ENCODE measurements around the gene MUC5AC. TPM values are rescaled to one million over a fixed set of nuclear protein-coding genes. Genes with fewer than 3 reads are reported as not detected.

Gene MUC5AC
- polyA plus RNA-seq, 1 donor (not counting 4 experiments of a cell fraction or from before 2014, with no cell fraction given), result not detected

DNA sequence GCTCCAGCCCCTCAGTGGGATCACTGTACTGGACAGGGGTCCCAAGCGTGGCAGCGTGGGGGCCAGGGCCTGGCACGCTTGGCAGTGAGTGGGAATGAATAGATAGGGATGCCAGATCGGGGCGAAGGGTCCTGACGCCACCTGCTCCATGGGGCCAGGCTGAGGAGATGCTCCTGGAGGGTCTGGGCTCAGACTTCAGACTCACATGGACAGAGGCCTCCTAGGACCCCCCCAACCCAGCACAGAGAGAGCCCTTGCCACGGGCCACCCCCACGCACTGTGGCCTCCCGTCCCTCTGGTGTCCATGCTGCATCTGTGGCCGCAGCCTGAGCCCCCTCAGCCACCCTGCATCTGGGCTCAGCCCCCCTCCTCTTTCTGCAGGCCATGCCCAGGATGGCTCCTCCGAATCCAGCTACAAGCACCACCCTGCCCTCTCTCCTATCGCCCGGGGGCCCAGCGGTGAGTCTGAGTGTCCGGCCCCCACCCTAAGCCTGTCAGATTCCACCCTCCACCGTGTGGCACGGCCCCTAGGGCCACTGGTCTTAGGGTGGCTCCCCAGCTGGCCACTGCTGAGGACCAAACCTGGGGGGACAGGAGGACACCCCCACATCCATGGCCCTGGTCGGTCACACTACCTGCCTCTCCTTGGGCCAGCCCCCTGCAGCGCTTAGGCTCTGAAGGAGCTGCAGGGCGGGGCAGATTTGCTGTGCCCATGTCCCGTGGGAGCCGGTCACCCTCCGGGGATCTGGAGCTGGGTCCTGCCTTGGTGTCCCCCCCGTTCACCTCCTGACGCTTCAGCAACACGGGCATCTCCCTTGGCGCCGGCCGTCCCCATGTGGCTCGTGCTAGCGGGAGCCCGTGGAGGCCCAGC lies 2.7 kb downstream of the MUC5AC start:
- Histone ChIP-seq H3K4me1 (ENCODE audit: control insufficient read depth, extremely low read depth, insufficient read depth, low read length) (no peaks in the 10 kb centered on the region), H3K4me2 (ENCODE audit: control insufficient read depth, extremely low read depth, insufficient read depth, low read depth, low read length) (no peak overlapping the region), H3K9me1 (ENCODE audit: control insufficient read depth, extremely low read depth, insufficient read depth, low read length) (no peaks in the 10 kb centered on the region), H3K79me2 (ENCODE audit: control insufficient read depth, insufficient read depth, low read length) (no peaks in the 10 kb centered on the region), H3K9me3 (ENCODE audit: control insufficient read depth, low read depth, low read length) (no peaks in the 10 kb centered on the region), H3K36me3 (ENCODE audit: control insufficient read depth in 2 of 2, extremely low read depth in 1 of 2, insufficient read depth in 2 of 2, low read length in 2 of 2) (no peaks in the 10 kb centered on the region), H2AFZ (ENCODE audit: control insufficient read depth, low read length) (no peak overlapping the region), H3K27ac (ENCODE audit: control insufficient read depth, insufficient read depth, low read length) (no peak overlapping the region), H4K20me1 (ENCODE audit: control insufficient read depth, extremely low read depth, insufficient read depth, low read length) (no peaks in the 10 kb centered on the region), H3K9ac (ENCODE audit: control insufficient read depth, extremely low read depth, insufficient read depth, low read length) (no peak overlapping the region), H3K27me3 (ENCODE audit: control insufficient read depth, extremely low read depth, insufficient read depth, low read length) (no peaks in the 10 kb centered on the region), H3K4me3 (ENCODE audit: control insufficient read depth in 2 of 3, extremely low read depth in 1 of 3, insufficient read depth in 2 of 3, low read depth in 1 of 3, low read length in 3 of 3) (no peak overlapping the region)
- dilution Hi-C loops (cut with MboI; ENCODE audit: extremely low pct_ligation_motif_present, low sequenced_read_pairs), result no loop called here
- DNase-seq (ENCODE audit: low read depth, low spot score) (no peak), FAIRE-seq (no peak)
- TF ChIP-seq EZH2 (IDR thresholded peaks at IDR 0.05; ENCODE audit: low read length), result no peak
- TF ChIP-seq, protein P1, sequence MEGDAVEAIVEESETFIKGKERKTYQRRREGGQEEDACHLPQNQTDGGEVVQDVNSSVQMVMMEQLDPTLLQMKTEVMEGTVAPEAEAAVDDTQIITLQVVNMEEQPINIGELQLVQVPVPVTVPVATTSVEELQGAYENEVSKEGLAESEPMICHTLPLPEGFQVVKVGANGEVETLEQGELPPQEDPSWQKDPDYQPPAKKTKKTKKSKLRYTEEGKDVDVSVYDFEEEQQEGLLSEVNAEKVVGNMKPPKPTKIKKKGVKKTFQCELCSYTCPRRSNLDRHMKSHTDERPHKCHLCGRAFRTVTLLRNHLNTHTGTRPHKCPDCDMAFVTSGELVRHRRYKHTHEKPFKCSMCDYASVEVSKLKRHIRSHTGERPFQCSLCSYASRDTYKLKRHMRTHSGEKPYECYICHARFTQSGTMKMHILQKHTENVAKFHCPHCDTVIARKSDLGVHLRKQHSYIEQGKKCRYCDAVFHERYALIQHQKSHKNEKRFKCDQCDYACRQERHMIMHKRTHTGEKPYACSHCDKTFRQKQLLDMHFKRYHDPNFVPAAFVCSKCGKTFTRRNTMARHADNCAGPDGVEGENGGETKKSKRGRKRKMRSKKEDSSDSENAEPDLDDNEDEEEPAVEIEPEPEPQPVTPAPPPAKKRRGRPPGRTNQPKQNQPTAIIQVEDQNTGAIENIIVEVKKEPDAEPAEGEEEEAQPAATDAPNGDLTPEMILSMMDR (optimal IDR thresholded peaks at IDR 0.05 in 1 of 3, IDR thresholded peaks at IDR 0.05 in 1 of 3, conservative IDR thresholded peaks at IDR 0.05 in 1 of 3; ENCODE audit: extremely low read depth in 1 of 3, insufficient read depth in 2 of 3, low read length in 3 of 3), result no peak

DNA sequence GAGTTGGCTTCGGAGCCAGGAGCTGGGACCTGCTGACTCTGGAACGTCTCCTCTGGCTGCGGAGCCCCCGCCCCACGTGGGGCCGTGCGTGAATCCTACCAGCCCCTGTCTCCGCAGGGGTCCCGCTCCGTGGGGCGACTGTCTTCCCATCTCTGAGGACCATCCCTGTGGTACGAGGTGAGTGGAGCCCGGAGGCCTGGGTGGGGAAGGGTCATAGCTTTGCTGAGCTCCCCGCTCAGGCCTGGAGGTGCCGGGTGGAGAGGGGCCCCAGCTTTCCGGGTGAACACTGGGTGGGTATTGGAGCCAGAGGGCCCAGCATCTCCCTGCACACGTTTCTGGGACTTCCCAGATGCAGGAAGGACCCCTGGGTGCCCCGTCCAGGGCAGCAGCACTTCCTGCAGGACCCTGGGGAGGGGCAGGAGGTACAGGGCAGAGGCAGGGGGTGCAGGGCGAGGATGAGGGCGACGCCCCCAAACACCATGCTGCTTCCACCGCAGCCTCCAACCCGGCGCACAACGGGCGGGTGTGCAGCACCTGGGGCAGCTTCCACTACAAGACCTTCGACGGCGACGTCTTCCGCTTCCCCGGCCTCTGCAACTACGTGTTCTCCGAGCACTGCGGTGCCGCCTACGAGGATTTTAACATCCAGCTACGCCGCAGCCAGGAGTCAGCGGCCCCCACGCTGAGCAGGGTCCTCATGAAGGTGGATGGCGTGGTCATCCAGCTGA lies 3.8 kb downstream of the MUC5AC start:
- Histone ChIP-seq H3K9me1 (ENCODE audit: control insufficient read depth, extremely low read depth, insufficient read depth, low read length) (no peaks in the 10 kb centered on the region), H3K4me2 (ENCODE audit: control insufficient read depth, extremely low read depth, insufficient read depth, low read depth, low read length) (no peak overlapping the region), H3K27me3 (ENCODE audit: control insufficient read depth, extremely low read depth, insufficient read depth, low read length) (no peaks in the 10 kb centered on the region), H3K79me2 (ENCODE audit: control insufficient read depth, insufficient read depth, low read length) (no peaks in the 10 kb centered on the region), H3K27ac (ENCODE audit: control insufficient read depth, insufficient read depth, low read length) (no peak overlapping the region), H4K20me1 (ENCODE audit: control insufficient read depth, extremely low read depth, insufficient read depth, low read length) (no peaks in the 10 kb centered on the region), H3K9ac (ENCODE audit: control insufficient read depth, extremely low read depth, insufficient read depth, low read length) (no peak overlapping the region), H2AFZ (ENCODE audit: control insufficient read depth, low read length) (no peak overlapping the region), H3K4me3 (ENCODE audit: control insufficient read depth in 2 of 3, extremely low read depth in 1 of 3, insufficient read depth in 2 of 3, low read depth in 1 of 3, low read length in 3 of 3) (no peak overlapping the region), H3K9me3 (ENCODE audit: control insufficient read depth, low read depth, low read length) (no peaks in the 10 kb centered on the region), H3K36me3 (ENCODE audit: control insufficient read depth in 2 of 2, extremely low read depth in 1 of 2, insufficient read depth in 2 of 2, low read length in 2 of 2) (no peaks in the 10 kb centered on the region), H3K4me1 (ENCODE audit: control insufficient read depth, extremely low read depth, insufficient read depth, low read length) (no peaks in the 10 kb centered on the region)
- DNase-seq (ENCODE audit: low read depth, low spot score) (no peak), FAIRE-seq (no peak)
- TF ChIP-seq, protein P1 (optimal IDR thresholded peaks at IDR 0.05 in 1 of 3, IDR thresholded peaks at IDR 0.05 in 1 of 3, conservative IDR thresholded peaks at IDR 0.05 in 1 of 3; ENCODE audit: extremely low read depth in 1 of 3, insufficient read depth in 2 of 3, low read length in 3 of 3), result no peak
- TF ChIP-seq EZH2 (IDR thresholded peaks at IDR 0.05; ENCODE audit: low read length), result no peak
- dilution Hi-C loops (cut with MboI; ENCODE audit: extremely low pct_ligation_motif_present, low sequenced_read_pairs), result no loop called here
